OCI-LY3 (cell line): Measurements from ENCODE around the gene IL1RAPL1.

ENCODE experiments used
- EZH2phosphoT487 ChIP-seq: fragments of 200-600 bp; shearing (Covaris generic); IDR thresholded peaks from 2 replicates; pipeline ENCODE4 v1.6.1; 2018; ENCODE audit warnings: antibody characterized with exemption, mixed run types, low read depth
- TF ChIP-seq, protein P1 (sequence below): fragments of 200-600, 300-600 bp; sonication (generic); IDR thresholded peaks from 2 replicates; pipeline ENCODE4 v1.5.1; 2014; ENCODE audit warnings: antibody characterized with exemption, low read length, low read depth

DNA sequence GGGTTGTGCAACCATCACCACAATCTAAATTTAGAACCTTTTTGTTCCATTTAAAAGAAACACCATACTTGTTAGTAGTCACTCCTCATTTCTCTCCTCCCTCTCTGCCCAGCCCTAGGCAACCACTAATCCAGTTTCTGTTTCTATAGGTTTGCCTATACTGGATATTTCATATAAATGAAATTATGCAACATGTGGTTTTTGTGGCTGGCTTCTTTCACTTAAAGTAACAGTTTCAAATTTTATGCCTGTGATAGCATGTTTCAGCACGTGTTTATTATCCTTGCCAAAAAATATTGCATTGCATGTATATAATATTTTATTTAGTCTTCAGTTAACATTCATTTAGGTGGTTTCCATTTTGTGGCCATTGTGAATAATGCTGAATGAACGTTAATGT, 437.6 kb downstream of the IL1RAPL1 start:
- TF ChIP-seq, protein P1, sequence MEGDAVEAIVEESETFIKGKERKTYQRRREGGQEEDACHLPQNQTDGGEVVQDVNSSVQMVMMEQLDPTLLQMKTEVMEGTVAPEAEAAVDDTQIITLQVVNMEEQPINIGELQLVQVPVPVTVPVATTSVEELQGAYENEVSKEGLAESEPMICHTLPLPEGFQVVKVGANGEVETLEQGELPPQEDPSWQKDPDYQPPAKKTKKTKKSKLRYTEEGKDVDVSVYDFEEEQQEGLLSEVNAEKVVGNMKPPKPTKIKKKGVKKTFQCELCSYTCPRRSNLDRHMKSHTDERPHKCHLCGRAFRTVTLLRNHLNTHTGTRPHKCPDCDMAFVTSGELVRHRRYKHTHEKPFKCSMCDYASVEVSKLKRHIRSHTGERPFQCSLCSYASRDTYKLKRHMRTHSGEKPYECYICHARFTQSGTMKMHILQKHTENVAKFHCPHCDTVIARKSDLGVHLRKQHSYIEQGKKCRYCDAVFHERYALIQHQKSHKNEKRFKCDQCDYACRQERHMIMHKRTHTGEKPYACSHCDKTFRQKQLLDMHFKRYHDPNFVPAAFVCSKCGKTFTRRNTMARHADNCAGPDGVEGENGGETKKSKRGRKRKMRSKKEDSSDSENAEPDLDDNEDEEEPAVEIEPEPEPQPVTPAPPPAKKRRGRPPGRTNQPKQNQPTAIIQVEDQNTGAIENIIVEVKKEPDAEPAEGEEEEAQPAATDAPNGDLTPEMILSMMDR, result no peak
- no peak for TF ChIP-seq EZH2phosphoT487
